AG09309 (cell line): ENCODE measurements around the gene KHDRBS2.

ENCODE experiments used
- DNase-seq: peaks from one replicate; pipeline ENCODE4 v3.0.0-alpha.2; 2010; ENCODE audit warnings: low read depth
- H3K4me3 ChIP-seq: 2 replicates; pipeline ENCODE4 v1.5.1; 2011; ENCODE audit warnings: mild to moderate bottlenecking, low read depth, low read length, moderate library complexity; ENCODE audit not compliant: control insufficient read depth
- CTCF ChIP-seq: IDR thresholded peaks from 2 replicates; pipeline ENCODE4 v1.5.1; 2011; ENCODE audit warnings: mild to moderate bottlenecking, low read depth, low read length, inconsistent platforms; ENCODE audit not compliant: insufficient read depth, control insufficient read depth; ENCODE audit errors: missing control alignments

KHDRBS2 gene

GRCh38 chr6:62043084-62043483, 242.9 kb downstream of the KHDRBS2 start:
- no peak for TF ChIP-seq CTCF
- H3K4me3 ChIP-seq = no peak overlapping the region
- DNase-seq = no peak

- H3K4me3 ChIP-seq = no peak overlapping the region
- DNase-seq = no peak
- TF ChIP-seq CTCF = no peak
These were observed 243.6 kb downstream of the KHDRBS2 start for GRCh38 chr6:62042429-62042828.

- no peak overlapping the region for H3K4me3 ChIP-seq
- no peak for TF ChIP-seq CTCF
- DNase-seq = no peak
These were observed 246.4 kb downstream of the KHDRBS2 start for GRCh38 chr6:62039605-62040004.

- no peak for TF ChIP-seq CTCF
- H3K4me3 ChIP-seq = no peak overlapping the region
- DNase-seq = no peak
These were observed 248.6 kb downstream of the KHDRBS2 start for GRCh38 chr6:62037445-62037844.

GRCh38 chr6:62035952-62036351, 250.1 kb downstream of the KHDRBS2 start:
- no peak overlapping the region for H3K4me3 ChIP-seq
- no peak for TF ChIP-seq CTCF
- no peak for DNase-seq

- no peak overlapping the region for H3K4me3 ChIP-seq
- no peak for DNase-seq
- no peak for TF ChIP-seq CTCF
These were observed 272.3 kb downstream of the KHDRBS2 start for GRCh38 chr6:62013719-62014118.

- no peak overlapping the region for H3K4me3 ChIP-seq
- DNase-seq = no peak
- no peak for TF ChIP-seq CTCF
These were observed 276.6 kb downstream of the KHDRBS2 start for GRCh38 chr6:62009445-62009844.
